RKO (cell line): ENCODE data around the gene SPTBN2.
A peak's percentile ranks its signal among the peaks of the same experiment; 100 is the strongest.
"Not testable (repeated sequence)": the region's sequence is repeated elsewhere in the genome, so short reads cannot be mapped to it uniquely, and the experiment has no call there.

ENCODE experiments used
- DNase-seq: peaks from one replicate; pipeline ENCODE4 v3.0.0-alpha.2; 2016; ENCODE audit warnings: low spot score

SPTBN2 gene

DNA sequence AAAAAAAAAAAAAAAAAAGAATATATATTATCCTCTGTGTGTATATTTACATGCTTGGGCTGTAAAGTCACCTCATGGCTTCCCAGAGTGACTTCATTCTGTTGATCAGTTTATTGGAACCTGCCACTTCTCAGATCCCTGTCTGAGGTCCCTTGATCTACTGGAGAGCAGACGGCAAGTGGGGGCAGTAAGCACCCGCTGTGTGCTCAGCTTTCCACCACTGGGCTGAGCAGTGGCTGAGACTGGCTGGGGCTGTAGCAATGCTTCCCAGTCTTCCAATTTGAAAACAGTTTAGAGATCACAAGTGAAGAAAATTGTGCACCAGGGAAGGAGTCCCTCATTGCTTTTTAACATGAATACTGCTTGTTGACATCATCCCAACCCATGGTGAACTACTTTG, 44.4 kb downstream of the SPTBN2 start:
- no peak for DNase-seq

DNA sequence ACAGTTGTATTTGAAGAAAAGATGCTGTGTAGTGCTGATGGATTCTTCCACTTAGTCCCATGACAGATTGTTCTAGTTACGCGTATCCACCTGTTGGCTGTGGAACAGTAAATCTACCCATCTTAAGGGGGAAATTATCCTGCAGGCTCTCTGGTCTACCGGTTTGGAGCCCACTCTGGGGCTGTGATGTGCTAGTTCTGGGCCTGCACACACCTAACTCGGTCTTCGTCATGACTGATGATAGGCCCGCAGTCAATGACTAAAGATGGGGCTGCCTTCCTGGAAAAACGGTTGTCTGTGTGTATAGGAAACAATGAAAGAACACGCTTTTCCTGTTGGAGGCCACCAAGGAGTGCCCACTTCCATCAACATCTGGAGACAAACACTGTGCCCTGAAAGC, 45.1 kb downstream of the SPTBN2 start:
- DNase-seq, result no peak

DNA sequence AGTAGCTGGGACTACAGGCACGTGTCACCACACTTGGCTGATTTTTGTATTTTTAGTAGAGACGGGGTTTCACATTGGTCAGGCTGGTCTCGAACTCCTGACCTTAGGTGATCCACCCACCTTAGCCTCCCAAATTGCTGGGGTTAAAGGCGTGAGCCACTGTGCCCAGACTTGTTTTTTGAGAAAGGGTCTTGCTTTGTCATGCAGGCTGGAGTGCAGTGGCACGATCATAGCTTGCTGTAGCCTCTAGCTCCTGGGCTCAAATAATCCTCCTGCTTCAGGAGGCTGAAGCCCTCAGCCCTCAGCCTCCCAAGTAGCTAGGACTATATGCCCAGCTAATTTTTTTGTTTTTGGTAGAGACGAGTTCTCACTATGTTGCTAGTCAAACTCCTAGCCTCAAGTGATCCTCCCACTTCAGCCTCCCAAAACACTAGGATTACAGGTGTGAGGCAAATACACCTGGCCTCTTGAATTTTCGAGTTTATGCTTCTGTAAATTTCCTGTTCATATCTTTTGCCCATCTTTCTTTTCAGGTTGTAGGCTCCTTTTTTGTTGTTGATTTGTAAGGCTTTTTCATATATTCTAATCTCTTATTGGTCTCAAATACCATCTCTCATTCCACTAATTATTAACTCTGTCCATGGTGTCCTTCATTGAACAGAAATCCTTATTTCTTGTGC, 47.9 kb downstream of the SPTBN2 start:
- no peak for DNase-seq

DNA sequence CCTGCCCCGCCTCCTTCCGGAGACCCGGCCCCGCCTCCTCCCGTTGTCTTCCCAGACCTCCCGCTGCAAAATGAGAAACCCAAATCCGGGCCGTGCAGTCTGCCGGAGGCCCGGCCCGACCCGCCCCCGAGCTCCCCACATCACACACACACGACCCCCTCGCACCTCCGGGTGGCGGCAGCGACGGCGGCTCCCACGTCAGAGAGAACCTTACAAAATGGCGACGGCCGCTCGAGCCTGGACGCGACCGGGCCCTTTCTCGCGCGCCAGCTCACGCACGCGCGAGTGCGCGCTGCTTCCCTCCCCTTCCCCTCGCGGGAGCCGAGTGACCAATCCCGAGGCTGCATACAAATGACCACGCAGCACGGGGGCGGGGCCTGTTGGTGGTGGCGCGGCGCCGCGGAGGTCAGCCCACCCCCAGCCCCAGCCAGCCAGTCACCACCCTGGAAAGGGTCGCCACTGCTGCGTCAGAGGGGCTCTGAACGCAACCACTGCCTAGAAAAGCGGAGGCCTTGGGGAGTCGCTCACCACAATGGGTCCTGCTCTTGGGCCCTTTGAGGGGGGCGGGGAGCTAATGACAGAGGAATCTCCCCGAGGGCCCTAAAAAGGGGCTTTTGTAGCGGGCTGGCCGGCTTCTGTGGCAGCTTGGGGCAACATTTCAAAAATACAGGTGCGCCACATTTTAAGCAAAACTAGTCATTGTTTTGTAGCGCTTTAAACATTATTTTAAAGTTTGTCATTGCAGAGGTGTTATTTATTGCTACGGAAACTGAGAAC, 51.2 kb downstream of the SPTBN2 start, which contains the start of gene RBM4B:
Gene RBM4B (minus strand): TSS at position 289 of the 777 bp plus-strand sequence. CDS start 808 bp downstream, outside the sequence.
- peak; percentile 94 for DNase-seq

DNA sequence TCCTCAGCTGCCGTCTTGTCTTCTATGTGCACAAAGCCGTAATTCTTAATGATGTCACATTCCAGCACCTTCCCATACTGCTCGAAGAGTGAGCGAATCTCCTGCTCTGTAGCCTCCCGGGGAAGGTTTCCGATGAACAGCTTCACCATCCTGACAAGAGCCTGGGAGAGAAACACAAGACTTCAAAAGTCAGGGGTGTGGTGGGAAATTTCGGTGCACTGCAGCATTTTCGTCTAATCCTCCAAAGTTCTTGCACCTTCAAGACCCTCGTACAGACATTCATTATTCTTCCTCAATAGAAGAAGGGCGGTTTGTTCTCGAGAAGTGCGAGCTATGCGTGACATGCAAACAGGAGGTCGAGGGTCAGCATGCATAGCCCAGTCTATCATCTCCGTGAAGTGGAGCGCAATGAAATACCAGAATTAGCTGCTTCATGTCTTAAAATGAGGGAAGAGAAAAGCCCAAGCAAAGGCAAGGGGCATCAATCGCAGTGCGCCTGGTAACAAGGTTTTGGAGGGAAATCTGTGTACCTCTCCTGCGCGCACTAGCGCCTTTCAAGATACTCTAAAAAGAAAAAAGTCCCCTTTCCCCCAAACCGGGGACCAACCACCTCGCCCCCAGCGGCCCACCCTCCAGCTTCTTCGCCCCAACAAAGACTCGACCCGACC, 52.0 kb downstream of the SPTBN2 start:
- no peak for DNase-seq

DNA sequence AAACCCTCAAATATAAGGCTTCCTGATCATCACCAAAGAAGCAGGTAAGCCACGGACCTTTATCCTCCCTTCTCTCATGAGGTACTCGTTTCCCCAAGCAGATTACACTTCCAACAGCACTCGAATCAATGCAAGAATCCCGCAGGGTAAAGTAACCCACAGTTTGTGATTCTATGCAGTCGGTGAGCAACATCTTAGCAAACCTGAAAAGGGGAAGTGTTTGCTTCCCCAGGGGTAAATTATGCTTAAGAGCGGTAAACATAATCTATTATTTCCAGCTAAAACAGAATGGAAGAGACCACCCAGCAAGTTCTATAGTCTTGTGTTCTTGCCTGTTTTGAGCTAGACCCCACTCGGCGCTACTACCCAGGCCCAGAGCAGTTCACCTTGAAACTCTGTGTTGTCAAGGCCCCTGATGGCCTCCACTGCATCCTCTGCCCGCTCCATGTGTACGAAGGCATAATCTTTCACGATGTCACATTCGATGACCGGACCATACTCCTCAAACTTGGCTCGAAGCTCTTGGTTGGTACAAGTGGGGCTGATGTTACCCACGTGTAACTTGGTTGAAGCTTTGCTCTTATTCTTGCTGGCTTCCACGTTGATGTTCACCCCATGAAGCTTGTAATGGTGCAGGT, 52.6 kb downstream of the SPTBN2 start:
- no peak for DNase-seq

DNA sequence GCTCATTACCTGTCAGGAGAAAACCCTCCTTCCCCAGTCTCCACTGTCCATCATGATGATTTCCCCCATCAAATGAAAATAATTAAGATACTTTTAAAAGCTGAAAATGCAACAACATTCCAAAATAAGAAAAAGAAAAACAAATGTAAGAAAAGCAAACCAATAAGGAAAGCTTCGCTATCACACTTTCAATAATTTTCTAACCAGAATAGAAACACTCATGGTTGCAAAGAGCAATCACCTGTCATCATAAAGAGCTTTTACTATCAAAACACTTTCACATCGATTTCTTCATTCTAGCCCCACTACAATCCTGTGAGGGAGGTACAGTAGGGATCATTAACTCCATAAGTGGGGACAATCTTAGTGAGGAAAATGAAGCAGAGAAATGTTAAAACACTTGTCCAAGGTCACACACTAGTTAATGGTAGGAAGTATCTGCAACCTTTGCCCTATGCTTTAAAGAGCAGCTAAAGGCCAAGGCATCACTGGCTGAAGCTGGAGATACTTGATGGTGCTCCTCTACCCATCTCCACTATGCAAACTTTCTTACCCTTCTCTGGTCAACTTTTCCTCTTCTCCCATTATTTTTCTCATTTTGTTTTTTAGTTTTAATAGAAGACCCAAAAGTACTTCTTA, 53.9 kb downstream of the SPTBN2 start:
- DNase-seq, result no peak

DNA sequence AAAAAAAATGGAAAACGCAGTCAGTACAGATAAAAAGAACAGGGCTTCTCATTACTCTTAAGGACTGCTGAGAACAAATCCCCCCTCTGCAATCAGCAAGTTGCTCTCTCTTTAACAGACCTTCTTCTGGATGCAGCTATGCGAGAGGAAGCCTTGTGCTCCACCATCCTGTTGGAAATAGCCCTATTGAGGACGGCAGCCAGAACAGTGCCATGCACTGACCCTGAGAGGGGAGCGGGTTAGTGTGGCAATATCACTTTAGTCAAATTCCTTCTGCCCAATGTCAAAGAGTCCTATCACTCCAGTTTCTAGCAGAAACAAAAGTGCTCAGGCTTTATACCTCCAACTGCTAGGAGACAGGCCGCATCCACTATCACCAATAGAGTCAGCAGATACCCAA, 58.2 kb downstream of the SPTBN2 start:
- DNase-seq, result no peak

DNA sequence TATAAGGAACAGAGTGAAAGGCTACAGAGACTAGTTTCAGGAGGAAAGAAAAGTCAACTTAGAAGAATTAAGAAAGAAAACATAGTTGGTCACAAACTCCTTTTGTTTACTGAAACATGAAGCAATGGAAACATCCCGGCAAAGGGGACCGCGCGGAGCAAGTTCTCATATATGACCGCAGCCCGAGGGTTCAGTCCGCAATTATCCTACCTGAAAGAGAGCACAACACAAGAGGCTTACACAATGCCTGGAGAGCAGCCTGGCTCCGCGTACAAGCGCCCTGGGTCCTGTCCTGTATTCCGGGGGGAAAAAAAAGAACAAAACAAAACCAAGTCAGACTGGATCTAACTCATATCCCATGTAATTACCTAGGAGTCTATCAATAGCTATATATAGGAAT, 63.6 kb downstream of the SPTBN2 start:
- DNase-seq, result no peak

DNA sequence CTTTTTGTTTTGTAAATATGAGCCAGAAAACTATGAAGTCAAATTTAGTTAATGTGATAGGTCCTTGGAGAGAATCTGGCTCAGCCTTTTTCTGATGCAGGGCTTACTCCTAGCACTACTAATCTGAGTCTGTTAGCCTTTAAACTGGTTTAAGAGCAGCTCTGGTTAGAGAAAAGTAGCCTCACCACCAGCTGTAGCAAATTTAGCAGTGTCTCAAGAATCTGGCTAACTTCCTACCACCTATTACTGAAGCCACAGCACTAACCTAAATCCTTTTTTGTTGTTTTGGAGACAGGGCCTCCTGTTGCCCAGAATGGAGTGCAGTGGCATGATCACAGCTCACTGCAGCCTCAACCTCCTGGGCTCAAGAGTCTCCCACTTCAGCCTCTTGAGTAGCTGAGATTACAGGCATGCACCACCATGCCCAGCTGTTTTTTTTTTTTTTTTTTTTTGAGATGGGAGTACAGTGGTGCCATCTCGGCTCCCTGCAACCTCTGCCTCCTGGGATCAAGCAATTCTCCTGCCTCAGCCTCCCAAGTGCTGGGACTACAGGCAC, 65.2 kb downstream of the SPTBN2 start:
- no peak for DNase-seq

DNA sequence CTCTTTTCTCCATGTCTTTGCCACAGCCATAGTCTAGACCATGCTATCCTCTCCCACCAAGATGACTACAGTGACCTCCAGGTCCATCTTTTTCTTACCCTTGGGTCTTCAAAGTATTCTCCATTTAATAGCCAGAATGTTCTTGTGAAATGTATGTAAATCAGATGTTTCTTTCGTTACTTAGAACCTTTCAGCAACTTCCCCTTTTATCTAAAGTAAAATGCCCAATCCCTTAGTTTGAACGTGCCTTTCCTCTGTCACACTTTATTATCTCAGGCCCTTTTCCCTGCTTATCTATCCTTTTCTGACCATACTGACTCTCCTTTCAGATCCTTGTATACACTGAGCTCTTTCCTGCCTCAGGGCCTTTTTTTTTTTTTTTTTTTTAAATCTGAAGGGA, 69.3 kb downstream of the SPTBN2 start:
- no peak for DNase-seq

DNA sequence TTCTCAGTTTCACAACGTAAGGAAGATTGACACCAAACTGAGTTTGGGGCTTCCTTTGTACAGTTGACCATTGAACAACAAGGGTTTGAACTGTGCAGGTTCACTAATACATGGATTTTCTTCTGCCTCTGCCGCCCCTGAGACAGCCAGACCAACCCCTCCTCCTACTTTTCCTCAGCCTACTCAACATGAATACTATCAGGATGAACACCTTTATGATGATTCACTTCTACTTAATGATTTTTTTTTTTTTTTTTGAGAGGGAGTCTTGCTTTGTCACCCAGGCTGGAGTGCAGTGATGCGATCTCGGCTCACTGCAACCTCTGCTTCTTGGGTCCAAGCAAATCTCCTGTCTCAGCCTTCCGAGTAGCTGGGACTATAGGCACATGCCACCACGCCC, 75.9 kb downstream of the SPTBN2 start:
- DNase-seq, result peak; percentile 44

DNA sequence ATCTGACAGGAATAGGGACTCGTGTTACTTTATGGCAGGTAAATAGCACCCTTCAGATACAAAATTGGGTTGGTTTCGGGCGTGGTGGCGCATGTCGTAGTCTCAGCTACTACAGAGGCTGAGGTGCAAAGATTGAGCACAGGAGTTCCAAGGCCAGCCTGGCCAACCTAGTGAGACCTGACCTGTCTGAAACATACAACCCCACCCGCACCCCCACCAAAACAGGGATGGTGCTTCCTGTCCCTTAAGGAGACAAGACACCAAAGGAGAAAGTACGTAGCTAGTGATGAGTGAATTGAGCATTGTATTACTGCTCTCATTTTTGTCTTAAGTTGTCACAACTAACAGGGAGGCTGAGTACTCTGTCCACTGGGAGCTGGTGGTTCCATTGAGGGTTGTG, 76.4 kb downstream of the SPTBN2 start:
- DNase-seq, result no peak

DNA sequence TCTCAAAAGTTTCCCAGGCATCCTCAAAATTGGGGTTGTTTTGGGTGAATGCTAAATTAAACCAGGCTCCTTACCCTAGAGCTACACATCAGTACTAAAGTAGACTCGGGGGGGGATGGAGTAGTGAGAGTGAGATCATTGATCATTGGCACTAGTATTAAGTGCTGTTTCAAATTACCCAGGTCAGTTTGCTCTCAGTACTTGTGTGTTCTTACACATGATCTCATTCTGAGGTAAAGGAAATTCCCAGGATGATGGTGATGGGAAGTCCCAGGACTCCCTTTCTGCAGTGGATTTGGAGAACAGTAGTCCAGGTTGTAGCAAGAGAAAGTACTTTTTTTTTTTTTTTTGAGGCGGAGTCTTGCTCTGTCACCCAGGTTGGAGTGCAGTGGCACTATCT, 78.0 kb downstream of the SPTBN2 start:
- DNase-seq, result no peak

DNA sequence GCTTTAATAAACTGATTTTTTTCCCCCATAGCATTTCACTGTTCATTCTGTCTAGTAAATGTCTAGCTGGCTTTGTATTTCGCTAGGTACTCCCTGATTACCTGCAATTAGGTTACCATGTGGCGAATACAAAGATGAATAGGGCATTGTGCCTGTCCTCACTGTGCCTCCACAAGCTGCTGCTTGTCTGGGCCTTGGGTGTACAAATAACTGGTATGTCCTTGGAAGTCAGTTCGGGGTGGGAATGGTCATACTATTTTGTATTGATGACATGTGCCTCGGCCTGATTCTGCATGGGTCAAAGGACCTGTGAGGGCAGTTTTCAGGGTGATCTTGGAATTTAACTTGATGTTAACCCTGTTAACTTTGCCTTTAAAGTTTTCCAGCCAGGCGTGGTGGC, 79.1 kb downstream of the SPTBN2 start:
- no peak for DNase-seq

DNA sequence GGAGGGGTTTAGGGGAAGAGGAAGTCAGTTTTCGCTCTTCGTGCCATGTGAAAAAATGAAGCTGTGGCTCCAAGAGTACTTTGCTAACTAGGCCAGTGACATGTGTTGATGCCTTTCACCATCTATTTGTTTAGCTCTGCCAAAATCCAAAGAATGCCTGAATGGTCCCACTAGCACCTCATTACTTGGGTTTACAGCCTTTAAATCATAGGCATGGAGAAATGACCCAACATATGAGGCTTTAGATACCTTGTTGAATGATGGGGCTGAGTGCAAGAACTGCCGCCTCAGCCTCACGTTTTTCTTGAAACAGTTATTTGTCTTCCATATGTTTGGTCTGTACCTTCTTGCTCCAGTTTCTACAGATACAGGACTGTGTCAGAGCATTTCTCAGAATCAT, 82.2 kb downstream of the SPTBN2 start:
- no peak for DNase-seq

DNA sequence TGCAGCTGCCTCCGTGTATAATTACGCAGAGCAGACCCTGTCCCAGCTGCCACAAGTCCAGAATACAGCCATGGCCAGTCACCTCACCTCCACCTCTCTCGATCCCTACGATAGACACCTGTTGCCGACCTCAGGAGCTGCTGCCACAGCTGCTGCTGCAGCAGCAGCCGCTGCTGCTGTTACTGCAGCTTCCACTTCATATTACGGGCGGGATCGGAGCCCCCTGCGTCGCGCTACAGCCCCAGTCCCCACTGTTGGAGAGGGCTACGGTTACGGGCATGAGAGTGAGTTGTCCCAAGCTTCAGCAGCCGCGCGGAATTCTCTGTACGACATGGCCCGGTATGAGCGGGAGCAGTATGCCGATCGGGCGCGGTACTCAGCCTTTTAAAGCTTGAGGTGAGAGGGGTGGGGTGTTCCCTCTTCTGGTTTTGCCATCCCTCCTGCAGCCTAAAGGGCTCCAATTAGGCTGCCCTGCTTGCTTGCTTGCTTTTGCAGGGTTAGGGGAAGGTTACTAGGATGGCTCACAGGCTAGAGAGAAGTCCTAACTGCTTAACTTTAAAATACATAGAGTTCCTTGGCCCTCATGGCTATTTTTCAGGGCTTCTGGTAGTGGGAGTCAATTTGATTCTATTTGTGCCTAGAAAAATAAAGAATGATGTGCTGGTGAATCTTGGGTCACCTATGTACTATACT, 85.1 kb downstream of the SPTBN2 start:
- no peak for DNase-seq

DNA sequence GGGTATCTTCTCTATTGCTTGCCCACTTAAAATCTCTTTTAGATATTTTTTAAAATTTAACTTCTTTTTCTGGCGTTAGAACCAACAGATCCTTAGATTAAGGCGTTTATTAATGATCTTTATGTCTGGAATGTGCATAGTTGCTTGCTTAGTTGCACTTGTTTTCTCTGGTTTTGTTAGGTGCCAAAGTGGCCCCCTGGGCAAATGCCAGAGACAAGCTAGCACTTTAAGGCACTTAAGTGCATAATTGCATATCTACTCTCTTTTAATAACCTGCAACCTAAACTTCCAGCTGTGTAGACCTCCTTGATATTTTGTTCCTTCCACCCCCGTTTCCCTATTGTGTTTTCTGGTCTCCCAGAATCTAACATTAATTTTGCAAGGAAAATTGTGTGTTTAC, 87.2 kb downstream of the SPTBN2 start:
- DNase-seq, result no peak

DNA sequence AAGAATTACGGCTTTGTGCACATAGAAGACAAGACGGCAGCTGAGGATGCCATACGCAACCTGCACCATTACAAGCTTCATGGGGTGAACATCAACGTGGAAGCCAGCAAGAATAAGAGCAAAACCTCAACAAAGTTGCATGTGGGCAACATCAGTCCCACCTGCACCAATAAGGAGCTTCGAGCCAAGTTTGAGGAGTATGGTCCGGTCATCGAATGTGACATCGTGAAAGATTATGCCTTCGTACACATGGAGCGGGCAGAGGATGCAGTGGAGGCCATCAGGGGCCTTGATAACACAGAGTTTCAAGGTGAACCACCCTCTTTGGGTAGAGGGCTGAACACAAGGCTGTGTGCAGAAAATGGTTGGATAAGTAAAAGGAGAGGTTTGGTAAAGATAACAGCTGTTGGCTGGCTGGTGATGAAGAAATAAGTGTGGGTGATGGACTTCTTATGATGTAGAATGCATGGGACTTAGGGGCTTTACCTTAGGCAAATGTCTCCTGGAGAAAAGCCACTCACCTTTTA, 89.1 kb downstream of the SPTBN2 start:
- DNase-seq, result not testable (repeated sequence)

DNA sequence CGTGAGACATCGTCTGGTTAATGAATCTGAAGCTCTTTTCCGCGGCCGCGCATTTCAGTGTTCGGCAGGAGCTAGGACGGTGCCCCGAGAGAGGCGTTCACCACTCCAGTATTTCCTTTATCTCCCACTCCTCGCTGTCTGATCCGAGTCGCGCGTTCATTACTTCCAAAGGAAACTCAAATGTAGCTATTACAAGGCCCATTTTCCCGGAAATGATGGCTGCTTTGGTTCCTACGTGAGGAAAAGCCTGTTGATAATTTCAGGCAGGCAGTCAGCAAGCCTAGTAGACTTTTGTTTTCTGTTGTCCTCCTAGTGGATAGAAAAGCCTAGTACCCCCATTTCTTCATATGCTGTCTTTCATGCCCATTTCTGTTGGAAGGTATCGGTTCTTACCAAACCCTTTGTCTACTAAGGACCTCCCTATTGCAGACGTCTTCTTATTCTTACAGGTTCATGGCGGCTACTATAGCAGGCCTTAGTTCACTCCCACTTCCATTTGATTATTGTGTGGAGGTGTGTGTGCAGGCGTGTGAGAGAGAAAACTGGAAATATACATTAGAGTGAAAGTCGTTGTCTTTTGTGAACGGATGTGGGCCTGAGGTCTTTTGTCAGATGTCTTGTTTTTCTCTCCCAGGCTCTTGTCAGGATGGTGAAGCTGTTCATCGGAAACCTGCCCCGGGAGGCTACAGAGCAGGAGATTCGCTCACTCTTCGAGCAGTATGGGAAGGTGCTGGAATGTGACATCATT, 89.8 kb downstream of the SPTBN2 start:
- peak; percentile 57 for DNase-seq
